AG09319 (cell line): Measurements from ENCODE around the gene KPNA6.
A peak's percentile ranks its signal among the peaks of the same experiment; 100 is the strongest.
"Not testable (repeated sequence)": the region's sequence is repeated elsewhere in the genome, so short reads cannot be mapped to it uniquely, and the experiment has no call there.

Experiments
- DNase-seq: peaks from one replicate; pipeline ENCODE4 v3.0.0-alpha.2; 2010; ENCODE audit warnings: low read depth; ENCODE audit errors: extremely low read depth
- CTCF ChIP-seq: IDR thresholded peaks from 2 replicates; pipeline ENCODE4 v1.5.1; 2011; ENCODE audit warnings: low read depth, mild to moderate bottlenecking, inconsistent platforms, low read length, moderate library complexity

Gene KPNA6

DNA sequence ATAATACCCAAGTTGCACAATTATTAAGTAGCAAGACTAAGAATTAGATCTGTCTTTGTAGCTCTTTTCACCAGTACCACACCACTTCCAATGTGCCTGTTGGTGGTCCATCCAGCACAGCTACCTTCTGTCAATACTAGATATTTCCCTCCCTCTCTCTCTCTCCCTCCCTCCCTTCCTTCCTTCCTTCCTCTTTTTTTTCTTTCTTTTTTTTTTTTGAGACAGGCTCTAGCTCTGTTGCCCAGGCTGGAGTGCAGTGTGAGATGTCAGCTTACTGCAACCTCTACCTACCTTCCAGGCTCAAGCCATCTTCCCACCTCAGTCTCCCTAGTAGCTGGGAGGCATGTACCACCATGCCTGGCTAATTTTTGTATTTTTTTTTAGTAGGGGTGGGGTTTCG, 21.1 kb downstream of the KPNA6 start:
- DNase-seq, result no peak
- TF ChIP-seq CTCF, result no peak

- not testable (repeated sequence) for DNase-seq
Measured at GRCh38 chr1:32133950-32134280, 26.1 kb downstream of the KPNA6 start.

GRCh38 chr1:32137111-32137510, 29.3 kb downstream of the KPNA6 start:
- TF ChIP-seq CTCF, result no peak
- DNase-seq, result no peak

DNA sequence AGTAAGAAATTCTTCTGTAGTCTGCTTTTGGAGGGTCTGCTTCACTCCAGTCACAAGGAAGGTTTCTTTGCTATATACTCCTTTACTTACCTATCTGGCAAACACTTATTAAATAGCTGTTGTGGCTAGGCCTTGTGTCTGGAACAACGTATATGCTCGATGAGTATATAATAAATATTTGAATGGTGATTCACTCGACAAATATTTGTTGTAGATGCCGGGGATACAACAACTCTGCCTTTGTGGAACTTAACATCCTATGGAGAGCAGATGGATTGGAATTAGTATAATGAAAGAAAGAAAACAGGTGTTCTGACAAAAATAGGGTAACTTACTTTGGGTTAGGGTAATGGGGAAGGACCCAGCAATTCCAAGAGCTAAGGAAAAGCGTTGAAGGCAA, 31.1 kb downstream of the KPNA6 start:
- TF ChIP-seq CTCF, result no peak
- DNase-seq, result no peak

DNA sequence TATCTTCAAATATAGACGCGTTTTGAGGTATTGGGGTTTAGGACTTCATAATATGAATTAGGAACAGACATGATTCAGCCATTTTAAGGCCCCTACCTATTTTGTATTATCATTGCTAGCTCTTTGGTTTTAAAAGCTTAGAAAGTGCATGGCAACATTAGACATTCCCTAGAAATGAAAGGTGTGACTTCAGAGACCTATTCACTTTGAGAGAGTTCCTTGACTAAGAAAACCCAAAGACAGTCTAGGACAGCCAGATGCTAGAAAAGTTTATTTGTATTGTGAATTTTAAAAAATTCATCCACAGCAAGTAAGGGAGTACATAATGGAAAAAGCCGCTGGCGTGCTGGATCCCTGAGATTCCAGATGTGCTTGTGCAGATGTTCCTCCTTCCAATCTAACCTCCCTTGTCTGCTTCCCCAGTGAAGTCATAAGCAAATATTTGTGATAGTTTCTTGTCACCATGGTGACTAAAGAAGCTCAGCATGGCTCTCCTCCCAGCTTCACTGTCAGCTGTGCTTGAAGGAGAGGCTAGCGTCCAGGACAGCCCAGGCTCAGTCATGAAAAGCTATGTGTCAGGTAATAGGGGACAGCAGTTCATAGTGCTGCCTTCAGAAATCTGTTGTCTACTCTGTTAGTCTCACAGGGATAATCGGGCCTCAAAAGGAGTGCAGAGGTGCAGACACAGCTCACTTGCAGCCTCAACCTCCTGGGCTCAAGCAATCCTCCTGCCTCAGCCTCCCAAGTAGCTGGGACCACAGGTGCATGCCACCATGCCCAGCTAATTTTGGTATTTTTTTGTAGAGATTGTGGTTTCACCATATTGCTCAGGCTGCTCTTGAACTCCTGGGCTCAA, 34.8 kb downstream of the KPNA6 start:
- DNase-seq, result peak; percentile 62
- TF ChIP-seq CTCF, result no peak

- not testable (repeated sequence) for DNase-seq
Measured at GRCh38 chr1:32143302-32143695, 35.4 kb downstream of the KPNA6 start.

DNA sequence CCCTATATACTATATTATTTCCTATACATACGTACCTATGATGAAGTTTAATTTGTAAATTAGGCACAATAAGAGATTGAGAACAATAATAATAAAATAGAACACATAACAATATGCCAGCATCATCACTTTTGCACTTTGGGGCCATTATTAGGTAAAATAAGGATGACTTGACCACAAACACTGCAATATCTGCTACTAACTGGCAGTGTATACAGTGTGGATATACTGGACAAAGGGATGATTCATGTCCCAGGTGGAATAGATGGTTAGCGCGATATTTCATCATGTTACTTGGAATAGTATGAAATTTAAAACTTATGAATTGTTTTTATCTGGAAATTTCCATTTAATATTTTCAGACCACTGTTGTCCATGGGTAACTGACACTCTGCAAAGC, 36.2 kb downstream of the KPNA6 start:
- no peak for DNase-seq
- TF ChIP-seq CTCF, result no peak

GRCh38 chr1:32147799-32148198, 39.9 kb downstream of the KPNA6 start:
- DNase-seq, result not testable (repeated sequence)

- DNase-seq, result no peak
- TF ChIP-seq CTCF, result no peak
Measured at GRCh38 chr1:32150847-32151246, 43.0 kb downstream of the KPNA6 start.
